HG02943 (cell line): Measurements from ENCODE around the gene PIK3R2.
"Not testable (repeated sequence)": the region's sequence is repeated elsewhere in the genome, so short reads cannot be mapped to it uniquely, and the experiment has no call there.

ENCODE experiments used
- ATAC-seq: cut with Tn5 transposase; IDR thresholded peaks from one replicate; pipeline ENCODE4 v1.9.1; 2021; ENCODE audit warnings: mild to moderate bottlenecking, low read depth, moderate library complexity; ENCODE audit not compliant: unreplicated experiment

PIK3R2 gene

DNA sequence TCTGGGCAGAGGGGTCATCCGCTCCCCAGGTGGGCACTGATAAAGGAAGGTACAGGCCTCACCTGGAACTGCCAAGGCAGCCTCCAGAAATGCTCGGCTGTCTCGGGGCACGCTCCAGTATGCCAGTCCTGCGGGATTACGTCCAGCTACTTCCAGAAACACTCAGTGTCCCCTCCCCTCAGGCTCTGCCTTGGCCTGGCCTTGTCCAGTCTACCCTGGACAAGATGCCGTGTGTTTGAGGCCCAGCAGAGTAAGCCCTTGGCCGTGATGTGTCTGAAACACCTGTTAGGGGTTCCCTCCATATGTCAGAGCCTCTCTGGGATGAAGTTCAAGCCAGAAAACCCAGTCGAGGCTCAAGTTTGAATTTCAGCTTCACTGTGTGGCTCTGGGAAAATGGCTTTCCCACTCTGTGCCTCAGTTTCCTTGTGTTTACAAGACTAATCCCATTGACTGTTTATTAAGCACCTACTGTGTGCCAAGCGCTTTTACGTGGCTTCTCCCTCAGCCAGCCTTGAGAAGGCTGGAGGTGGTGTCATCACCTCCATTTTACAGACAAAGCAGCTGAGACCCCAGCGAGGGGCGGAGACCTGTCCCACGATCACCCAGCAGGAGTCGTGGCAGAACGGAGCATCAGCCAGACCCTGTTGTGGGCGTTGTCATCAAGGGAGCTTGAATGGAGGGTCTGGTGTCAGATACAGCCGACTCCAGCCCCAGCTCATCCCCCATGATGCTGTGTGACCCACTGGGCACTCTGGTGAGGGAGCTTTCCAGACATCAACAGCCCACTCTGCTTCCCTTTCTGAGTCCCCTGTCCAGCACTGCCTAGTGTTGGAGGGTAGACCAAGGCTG is 2.0 kb upstream of the PIK3R2 start:
- no peak for ATAC-seq

GRCh38 chr19:18152442-18152816 is 534 bp upstream of the PIK3R2 start:
- peak; percentile 68 for ATAC-seq

- no peak for ATAC-seq
Observed at GRCh38 chr19:18153556-18154134, 682 bp downstream of the PIK3R2 start.

- ATAC-seq, result no peak
Observed at GRCh38 chr19:18155095-18156087, 2.4 kb downstream of the PIK3R2 start.

DNA sequence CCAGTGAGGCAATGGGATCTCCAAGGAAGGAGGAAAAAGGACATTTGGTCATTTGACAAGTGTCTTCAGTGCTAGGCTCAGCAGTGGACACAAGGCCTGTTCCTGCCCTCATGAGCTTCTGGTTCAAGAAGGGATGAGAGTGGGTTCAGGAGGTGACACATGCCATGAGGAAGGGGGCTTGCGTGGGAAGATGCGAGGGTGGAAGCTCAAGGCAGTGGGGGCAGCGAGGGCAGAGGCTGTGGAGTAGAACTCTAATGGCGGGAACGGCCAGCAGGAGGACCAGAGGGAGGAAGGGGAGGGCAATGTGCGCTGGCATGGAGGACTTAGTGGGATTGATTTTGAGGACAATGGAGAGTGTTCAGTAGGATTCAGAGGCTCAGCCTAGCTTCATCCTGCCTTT is 3.3 kb downstream of the PIK3R2 start:
- ATAC-seq, result no peak

- ATAC-seq, result no peak
Observed at GRCh38 chr19:18156841-18157464, 4.0 kb downstream of the PIK3R2 start.

GRCh38 chr19:18157465-18158063 is 4.6 kb downstream of the PIK3R2 start:
- no peak for ATAC-seq

DNA sequence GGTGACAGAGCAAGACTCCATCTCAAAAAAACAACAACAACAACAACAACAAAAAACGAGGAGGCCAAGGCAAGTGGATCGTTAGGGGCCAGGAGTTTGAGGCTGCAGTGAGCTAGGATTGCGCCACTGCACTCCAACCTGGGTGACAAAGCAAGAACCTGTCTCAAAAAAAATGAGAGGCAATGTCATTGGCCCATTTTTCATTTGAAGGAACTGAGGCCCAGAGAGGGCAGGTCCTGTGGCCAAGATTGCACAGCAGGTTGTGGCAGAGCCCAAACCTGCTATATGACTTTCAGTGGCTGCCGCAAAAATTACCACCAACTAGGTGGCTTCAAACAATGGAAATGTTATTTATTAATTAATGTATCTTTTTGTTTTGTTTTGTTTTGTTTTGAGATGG is 5.5 kb downstream of the PIK3R2 start:
- no peak for ATAC-seq

DNA sequence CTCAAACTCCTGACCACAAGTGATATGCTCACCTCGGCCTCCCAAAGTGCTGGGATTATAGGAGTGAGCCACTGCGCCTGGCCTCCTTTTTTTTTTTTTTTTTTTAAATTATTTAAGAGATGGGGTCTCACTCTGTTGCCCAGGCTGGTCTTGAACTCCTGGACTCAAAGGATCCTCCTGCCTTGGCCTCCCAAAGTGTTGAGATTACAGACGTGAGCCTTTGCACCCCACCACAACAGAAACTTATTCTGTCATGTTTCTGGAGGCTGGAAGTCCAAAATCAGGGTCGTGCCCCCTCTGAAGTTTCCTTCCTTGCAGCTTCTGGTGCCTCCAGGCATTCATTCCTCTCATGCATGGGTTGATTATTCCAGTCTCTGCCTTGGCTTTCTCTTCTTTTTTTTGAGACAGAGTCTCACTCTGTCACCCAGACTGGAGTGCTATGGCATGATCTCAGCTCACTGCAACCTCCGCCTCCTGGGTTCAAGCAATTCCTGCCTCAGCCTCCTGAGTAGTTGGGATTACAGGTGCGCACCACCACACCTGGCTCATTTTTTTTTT is 6.2 kb downstream of the PIK3R2 start:
- ATAC-seq, result not testable (repeated sequence)

DNA sequence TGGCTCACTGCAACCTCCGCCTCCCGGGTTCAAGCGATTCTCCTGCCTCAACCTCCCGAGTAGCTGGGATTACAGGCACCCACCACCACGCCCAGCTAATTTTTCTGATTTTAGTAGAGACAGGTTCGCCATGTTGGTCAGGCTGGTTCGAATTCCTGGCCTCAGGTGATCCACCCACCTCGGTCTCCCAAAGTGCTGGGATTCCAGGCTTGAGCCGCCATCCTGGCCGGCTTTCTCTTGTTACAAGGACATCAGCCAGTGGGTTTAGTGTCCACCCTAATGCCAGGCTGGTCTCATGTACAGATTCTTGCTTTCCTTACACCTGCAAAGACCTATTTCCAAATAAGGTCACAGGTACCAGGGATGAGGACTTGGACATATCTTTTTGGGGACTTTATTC is 6.8 kb downstream of the PIK3R2 start:
- ATAC-seq, result no peak

DNA sequence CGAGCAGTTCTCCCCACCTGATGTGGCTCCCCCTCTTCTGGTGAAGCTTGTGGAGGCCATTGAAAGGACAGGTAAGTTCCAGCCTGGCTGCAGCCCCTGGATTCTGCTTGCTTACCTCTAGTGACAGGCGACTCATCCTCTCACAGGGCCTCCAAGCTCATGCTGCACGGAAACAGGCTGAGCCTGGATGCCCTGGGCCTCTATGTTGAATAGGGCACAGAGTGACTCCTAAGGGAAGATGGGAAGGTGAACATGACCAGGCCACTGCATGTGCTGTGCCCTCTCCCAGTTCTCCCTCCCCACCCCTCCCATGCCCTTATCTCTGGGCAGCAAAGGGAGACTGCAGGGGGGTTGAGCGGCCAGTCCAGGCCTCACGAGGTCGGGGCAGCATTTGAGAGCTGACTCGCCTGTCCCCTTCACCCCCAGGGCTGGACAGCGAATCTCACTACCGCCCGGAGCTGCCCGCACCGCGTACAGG is 7.6 kb downstream of the PIK3R2 start:
- ATAC-seq, result no peak

- ATAC-seq, result no peak
Observed at GRCh38 chr19:18160971-18161635, 8.1 kb downstream of the PIK3R2 start.

- no peak for ATAC-seq
Observed at GRCh38 chr19:18161636-18162002, 8.7 kb downstream of the PIK3R2 start.

DNA sequence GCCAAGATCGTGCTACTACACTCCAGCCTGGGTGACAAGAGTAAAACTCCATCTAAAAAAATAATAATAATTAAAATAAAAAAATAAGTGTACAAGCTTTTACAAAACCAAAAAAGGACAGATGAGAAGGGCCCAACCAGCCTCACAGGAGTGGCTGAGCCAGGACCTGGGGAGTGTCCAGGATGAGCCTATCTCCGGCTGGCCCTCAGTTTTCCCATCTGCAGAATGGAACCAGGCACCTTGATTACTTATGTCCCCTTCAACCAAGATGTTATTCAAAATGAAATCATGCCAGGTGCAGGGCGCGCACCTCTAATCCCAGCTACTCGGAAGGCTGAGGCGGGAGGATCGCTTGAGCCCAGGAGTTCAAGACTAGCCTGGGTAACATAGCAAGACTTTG is 11.1 kb downstream of the PIK3R2 start:
- ATAC-seq, result no peak

GRCh38 chr19:18165794-18166544 is 13.0 kb downstream of the PIK3R2 start:
- ATAC-seq, result no peak

GRCh38 chr19:18167011-18167410 is 14.0 kb downstream of the PIK3R2 start:
- no peak for ATAC-seq

- no peak for ATAC-seq
Observed at GRCh38 chr19:18167975-18168645, 15.1 kb downstream of the PIK3R2 start.
